WERI-Rb-1 (cell line): ENCODE results near the gene CISD2.
"Not testable (repeated sequence)": the region's sequence is repeated elsewhere in the genome, so short reads cannot be mapped to it uniquely, and the experiment has no call there.

ENCODE experiments used
- DNase-seq: peaks from one replicate; pipeline ENCODE4 v3.0.0-alpha.2; 2020
- H3K27ac ChIP-seq: fragments of 250-450 bp; sonication (Bioruptor Pico); 2 replicates; pipeline ENCODE4 v1.5.1; 2020; ENCODE audit warnings: mild to moderate bottlenecking, moderate library complexity
- H3K27me3 ChIP-seq: fragments of 250-450 bp; sonication (Bioruptor Pico); 2 replicates; pipeline ENCODE4 v1.5.1; 2021; ENCODE audit warnings: mild to moderate bottlenecking, low read depth, moderate library complexity; ENCODE audit not compliant: insufficient read depth, severe bottlenecking
- H3K36me3 ChIP-seq: fragments of 250-450 bp; sonication (Bioruptor Pico); 2 replicates; pipeline ENCODE4 v1.5.1; 2020; ENCODE audit warnings: mild to moderate bottlenecking, moderate library complexity
- H3K4me3 ChIP-seq: 2 replicates; pipeline ENCODE4 v1.5.1; 2011; ENCODE audit warnings: low read depth, mild to moderate bottlenecking, control low read depth, low read length
- H3K9me3 ChIP-seq: fragments of 250-450 bp; sonication (Bioruptor Pico); 2 replicates; pipeline ENCODE4 v1.5.1; 2021; ENCODE audit warnings: mild to moderate bottlenecking, moderate library complexity; ENCODE audit not compliant: severe bottlenecking
- TF ChIP-seq, protein P1 (sequence below): IDR thresholded peaks from 2 replicates; pipeline ENCODE4 v1.5.1; 2011; ENCODE audit warnings: low read depth, mild to moderate bottlenecking, control low read depth, inconsistent platforms, low read length

Gene CISD2, protein sequence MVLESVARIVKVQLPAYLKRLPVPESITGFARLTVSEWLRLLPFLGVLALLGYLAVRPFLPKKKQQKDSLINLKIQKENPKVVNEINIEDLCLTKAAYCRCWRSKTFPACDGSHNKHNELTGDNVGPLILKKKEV

DNA sequence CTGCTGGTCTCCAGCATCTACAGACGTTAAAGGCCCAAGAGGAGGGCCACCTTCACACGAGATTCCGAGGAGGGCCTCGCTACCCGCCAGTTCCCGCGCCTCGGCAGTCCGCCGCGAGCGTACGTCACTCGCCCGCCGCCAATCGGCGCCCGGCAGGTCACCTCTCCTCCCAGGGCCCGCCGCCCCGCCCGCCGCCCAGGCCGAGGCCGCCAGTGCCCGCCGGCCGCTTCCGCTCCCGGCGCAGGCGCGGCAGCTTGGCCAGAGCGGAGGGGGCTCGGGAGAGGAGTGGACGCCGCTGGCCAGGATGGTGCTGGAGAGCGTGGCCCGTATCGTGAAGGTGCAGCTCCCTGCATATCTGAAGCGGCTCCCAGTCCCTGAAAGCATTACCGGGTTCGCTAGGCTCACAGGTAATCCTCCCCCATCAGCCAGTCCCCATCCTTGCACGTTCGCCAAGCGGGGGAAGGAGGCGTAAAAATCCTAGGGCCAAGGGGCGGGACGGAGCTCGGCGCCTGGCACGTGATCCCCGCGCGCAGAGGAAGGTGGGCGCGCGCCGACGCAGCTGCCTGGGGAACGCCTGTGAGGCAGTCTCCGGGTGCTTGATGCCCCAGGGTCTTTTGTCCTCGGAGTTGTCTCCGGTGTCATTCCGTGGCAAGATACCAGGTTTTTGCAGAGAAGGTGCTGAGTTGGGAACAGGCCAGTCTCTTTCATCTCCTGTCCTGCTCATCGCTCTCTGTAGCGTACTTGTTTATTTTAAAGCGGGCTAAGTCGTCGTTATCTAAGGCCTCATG lies at the start of gene CISD2:
TSS of gene CISD2 (plus strand) at position 212 of the 788 bp plus-strand sequence. CDS start at position 305, 93 bp downstream.
- peak; percentile 96 for DNase-seq
- TF ChIP-seq, protein P1, sequence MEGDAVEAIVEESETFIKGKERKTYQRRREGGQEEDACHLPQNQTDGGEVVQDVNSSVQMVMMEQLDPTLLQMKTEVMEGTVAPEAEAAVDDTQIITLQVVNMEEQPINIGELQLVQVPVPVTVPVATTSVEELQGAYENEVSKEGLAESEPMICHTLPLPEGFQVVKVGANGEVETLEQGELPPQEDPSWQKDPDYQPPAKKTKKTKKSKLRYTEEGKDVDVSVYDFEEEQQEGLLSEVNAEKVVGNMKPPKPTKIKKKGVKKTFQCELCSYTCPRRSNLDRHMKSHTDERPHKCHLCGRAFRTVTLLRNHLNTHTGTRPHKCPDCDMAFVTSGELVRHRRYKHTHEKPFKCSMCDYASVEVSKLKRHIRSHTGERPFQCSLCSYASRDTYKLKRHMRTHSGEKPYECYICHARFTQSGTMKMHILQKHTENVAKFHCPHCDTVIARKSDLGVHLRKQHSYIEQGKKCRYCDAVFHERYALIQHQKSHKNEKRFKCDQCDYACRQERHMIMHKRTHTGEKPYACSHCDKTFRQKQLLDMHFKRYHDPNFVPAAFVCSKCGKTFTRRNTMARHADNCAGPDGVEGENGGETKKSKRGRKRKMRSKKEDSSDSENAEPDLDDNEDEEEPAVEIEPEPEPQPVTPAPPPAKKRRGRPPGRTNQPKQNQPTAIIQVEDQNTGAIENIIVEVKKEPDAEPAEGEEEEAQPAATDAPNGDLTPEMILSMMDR, result no peak
- H3K27ac ChIP-seq, result peak within 1 kb of the TSS; percentile 93
- peaks cover 16% of the 10 kb centered on the region for H3K36me3 ChIP-seq
- no peaks in the 10 kb centered on the region for H3K27me3 ChIP-seq
- no peaks in the 10 kb centered on the region for H3K9me3 ChIP-seq
- H3K4me3 ChIP-seq, result peak within 1 kb of the TSS; percentile 83

DNA sequence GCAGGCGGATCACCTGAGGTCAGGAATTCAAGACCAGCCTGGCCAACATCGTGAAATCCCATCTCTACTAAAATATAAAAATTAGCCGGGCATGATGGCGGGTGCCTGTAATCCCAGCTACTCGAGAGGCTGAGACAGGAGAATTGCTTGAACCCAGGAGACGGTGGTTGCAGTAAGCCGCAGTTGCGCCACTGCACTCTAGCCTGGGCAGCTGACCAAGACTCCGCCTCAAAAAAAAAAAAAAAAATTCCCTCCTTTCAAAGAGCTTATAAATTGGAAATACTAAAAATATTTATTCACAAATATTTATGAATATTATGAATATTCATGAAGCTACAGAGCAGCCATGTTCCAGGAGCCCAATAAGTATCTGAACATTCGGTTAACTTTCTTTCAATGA lies 49.7 kb upstream of the CISD2 start:
- not testable (repeated sequence) for H3K27ac ChIP-seq, H3K9me3 ChIP-seq, DNase-seq, H3K4me3 ChIP-seq, H3K27me3 ChIP-seq
- H3K36me3 ChIP-seq, result peaks cover 88% of the 10 kb centered on the region

DNA sequence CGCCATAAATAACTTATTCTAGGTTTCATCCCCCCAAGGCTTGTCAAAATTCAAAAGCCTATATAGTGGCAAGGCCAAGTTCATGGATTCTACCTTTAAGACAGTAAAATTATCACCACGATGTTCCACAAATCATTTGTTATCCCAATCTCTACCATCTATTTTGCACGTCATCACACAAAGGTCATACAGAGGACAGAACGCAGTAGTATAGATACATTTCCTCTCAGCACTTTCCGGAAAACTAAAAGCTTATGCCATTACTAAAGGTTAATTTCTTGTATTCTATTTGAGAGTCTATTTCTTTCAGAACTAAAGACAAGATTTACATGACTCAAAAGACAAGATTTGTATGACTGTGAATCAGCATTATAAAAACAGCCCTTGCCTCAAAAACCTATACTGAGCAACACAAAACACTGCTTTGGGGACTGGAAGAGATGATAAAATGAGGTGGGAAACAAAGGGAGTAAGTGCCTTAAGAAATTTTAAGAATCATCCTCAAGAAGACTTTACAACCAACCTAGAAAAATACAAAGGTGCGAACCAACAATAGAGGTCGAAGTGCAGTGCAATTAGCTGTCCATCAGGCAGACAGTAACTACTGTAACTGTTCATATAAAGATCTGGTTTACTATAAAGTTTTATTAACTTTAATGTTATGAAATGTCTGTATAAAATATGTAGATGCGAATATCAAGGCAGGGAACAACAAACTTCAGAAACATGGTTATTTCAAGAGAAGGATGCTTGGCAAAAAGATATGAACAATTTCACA lies 49.0 kb upstream of the CISD2 start:
- peaks cover 91% of the 10 kb centered on the region for H3K36me3 ChIP-seq
- no peak overlapping the region for H3K27ac ChIP-seq

DNA sequence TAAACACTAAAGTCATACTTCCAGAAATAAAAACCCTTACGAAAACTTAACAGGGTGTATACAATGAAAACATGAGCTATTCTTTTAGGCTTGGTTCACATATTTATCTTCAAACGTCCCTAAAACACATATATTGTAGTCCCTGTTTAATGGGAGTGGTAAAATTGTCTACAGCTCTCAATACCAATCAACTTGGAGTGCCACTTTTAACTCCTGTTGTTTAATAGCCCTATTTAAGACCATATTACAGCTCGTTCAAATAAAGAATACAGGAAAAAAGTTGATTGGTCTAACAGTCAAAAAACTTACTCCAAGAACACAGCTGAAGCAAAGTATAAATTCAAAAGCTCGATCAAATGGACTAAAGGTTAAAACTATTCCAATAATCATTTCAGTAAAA lies 45.3 kb upstream of the CISD2 start:
- Histone ChIP-seq H3K27me3 (no peaks in the 10 kb centered on the region), H3K27ac (no peak overlapping the region), H3K9me3 (no peaks in the 10 kb centered on the region), H3K36me3 (peaks cover 84% of the 10 kb centered on the region), H3K4me3 (no peak overlapping the region)
- TF ChIP-seq, protein P1, result no peak
- DNase-seq, result no peak

More for the DNA sequence above, 49.0 kb upstream of the CISD2 start:
- no peak for DNase-seq
- no peaks in the 10 kb centered on the region for H3K27me3 ChIP-seq
- TF ChIP-seq, protein P1, result no peak
- no peak overlapping the region for H3K4me3 ChIP-seq
- no peaks in the 10 kb centered on the region for H3K9me3 ChIP-seq

DNA sequence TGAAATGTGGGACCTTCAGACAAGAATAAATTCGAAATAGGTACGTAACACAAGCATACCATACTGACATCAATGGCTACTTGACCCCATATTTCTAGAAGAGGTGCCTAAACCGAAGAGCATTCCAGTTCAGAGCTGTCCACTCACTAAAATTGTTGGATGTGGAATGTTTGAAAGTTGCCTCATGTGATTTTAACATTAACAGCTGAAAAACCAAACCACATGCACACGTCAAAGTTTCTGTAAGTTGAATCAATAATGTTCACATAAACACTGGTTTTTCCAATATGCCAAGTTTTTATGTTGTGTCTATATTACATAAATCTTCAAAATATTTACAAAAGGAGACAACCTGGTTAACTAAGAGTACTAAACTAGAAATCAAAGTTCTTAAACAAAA lies 44.9 kb upstream of the CISD2 start:
- no peaks in the 10 kb centered on the region for H3K27me3 ChIP-seq
- TF ChIP-seq, protein P1, result no peak
- no peak overlapping the region for H3K27ac ChIP-seq
- peaks cover 81% of the 10 kb centered on the region for H3K36me3 ChIP-seq
- no peak overlapping the region; the same call in 1 of the 2 replicates for H3K4me3 ChIP-seq
- no peak for DNase-seq
- no peaks in the 10 kb centered on the region for H3K9me3 ChIP-seq

DNA sequence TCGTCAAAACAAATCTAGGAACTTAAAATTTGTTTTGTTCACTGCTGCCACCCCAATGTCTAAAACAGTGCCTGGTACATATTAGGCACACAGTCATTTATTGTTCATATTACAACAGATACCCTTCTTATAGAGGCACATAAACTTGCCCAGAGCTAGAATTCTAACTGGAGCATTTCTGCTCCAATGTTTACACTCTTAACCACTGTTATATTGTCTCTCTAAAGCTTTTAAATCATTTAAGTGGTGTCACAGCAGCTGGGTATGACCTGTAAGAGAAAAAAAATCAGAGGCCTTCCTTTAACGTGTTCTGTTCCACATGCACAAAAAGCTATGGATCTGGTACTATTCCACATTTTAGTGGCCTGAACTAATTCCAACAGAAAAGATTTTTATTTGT lies 44.4 kb upstream of the CISD2 start:
- no peaks in the 10 kb centered on the region for H3K9me3 ChIP-seq
- no peaks in the 10 kb centered on the region for H3K27me3 ChIP-seq
- no peak for DNase-seq
- peak overlapping the region; percentile 100 for H3K27ac ChIP-seq
- peak overlapping the region; percentile 77 for H3K4me3 ChIP-seq
- TF ChIP-seq, protein P1, result no peak
- H3K36me3 ChIP-seq, result peaks cover 78% of the 10 kb centered on the region
